GM21717 (cell line): ENCODE results near the gene DEGS2.

Source experiments
- ATAC-seq: cut with Tn5 transposase; IDR thresholded peaks from one replicate; pipeline ENCODE4 v1.9.1; 2021; ENCODE audit warnings: mild to moderate bottlenecking, moderate library complexity; ENCODE audit not compliant: unreplicated experiment

Gene DEGS2

DNA sequence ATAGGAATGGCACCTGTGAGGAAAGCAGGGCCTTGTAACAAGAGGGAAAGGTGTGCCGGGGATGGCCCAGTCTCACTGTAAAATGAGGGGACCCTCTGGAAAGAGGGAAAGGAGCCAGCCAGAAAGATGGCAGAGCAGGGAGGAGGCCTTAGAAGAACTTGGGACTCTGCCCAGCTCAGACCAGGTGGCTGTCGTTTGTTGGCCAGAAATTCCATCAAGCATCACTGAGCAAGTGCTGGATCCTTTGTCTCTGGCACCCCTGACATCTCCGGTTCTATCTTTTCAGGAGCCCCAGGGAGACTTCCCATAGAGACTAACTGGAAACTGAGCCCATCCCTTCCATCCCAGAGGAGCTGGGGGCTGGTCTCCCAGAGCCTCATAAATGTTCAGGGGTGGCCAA is 43.3 kb downstream of the DEGS2 start:
- no peak for ATAC-seq

DNA sequence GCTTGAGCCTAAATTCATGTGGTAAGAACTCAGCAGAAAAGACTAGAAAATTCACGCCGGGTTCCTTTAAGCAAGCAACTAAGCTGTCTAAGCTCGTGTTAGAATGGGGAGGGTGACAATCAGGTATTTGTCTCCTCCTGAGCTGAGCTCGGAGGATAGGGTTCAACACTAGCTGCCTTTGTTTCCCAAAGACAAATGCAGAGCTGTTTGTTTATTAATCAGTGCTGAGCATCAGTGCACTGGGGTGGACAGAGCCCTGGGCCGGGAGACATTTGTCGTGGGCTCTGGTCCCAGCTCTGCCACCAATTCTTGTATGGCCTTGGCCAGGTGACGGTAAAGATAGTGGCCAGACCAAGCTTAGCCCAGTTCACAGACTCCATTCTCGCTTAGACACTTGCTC is 43.7 kb downstream of the DEGS2 start:
- ATAC-seq: no peak

DNA sequence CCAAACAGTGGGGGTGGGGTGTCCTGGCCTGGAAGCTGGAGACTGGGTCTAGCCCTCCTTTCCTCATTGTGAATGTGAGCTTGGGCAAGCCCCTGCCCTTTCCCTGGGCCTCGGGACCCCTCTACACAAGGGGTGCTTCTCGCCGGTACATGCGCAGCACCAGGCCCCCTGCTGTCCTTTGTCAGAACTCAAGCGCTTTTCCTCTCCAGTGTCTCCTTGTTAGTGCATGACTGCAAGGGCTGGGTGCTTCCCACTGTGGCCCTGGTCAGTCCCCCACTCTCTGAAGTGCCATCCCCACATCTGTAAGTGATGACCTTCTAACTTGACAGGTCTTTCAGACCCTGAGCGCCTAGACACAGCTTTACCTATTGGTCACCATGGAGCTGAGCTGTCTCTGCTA is 44.2 kb downstream of the DEGS2 start:
- ATAC-seq: no peak

DNA sequence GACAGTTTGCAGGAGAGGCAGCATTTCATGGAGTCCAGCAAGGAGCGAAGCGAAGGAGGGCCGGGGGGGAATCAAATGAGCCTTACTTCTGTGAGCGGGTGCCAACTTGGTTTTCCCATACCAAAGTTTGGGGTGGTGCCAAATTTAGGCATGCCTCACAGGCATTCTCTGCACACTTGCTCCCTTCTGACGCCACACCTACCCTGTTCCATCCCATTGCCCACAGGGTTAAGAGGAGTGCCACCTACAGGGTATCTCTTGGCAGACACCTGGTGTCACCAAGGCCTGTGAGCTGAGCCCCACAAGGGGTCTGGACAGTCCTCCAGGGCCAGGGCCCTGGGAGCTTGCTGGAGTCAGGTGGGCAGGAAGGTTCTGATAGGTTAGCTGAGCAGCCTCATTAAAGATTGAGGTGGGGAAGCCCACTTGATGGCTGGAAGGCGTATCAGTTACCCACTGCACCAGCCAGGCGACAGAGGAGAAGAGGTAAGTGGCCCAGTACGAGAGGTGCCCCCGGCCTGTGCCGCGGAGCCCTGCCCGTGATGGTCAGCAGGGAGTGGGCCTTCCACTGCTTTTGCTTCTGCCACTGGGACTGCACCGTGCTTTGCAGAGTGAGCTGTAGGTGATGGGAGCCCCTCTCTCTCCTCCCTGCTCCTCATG is 45.2 kb downstream of the DEGS2 start:
- no peak for ATAC-seq

DNA sequence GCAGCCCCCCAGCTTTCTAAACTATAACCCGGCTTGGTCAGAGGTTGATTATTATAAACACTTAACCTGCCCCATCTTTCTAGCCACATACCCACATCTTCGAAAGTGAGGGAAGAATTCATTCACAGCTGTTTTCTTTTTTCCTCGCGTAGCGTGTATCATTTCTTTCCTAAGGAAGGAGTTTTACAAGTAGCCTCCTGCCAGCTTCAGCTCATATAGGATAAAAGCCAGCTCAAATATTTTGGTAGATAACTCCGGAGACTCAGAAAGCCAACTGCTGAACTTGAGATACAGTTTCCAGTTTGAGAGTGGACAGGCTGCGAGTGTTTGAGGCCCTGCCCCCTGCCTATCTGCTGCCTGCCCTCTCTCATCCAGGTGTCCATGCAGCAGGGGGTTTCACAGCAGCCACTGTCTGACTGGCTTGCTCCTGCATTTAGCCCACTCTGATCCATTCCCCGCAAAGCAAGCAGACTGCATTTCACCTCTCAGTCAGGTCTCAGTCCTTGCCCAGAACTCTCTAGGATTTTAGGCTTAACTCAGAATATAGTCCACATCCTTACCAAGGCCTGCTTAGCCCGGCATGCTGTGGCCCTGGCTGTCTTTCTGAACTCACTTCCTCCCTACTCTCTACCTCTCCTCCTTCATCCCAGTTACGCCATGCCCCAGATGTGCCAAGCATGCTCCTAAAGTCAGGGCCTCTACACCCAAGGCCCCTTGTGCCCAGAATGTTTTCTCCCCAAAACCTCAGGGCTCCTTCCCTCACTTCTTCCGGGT is 47.3 kb downstream of the DEGS2 start:
- ATAC-seq: no peak

DNA sequence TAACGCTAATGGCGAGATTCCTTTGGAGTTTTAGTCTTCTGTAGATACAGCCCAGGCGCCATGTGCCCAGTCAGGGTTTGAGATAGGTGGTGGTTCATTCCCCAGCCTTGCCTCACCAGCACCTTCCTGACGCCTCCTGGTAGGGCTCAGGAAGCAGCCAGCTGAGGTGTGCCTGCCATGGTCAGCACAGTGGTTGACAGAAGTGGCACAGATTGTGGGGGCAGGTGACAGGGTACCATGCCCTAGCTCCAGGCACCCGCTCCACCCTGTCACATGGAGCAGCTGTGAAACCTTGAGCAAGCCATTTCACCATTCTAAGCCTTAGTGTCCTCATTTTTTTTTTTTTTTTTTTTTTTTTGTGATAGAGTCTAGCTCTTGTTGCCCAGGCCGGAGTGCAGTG is 48.6 kb downstream of the DEGS2 start:
- ATAC-seq: no peak

DNA sequence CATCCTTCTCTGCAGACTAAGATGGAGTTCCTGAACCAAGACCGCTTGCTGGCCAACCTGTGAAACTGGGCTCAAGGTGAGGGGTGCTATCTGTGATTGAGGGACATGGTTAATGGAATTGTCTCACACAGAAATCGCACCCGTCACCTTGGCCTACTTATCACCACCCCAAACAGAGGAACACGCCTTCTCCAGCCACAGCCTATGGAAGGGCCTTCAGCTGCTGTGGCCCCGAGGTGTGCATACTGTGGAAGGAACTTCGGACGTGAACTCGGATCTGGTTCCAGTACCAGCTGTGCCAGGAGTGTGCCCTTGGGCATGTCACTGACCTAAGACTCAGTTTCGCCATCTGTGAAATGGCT is 49.9 kb downstream of the DEGS2 start:
- ATAC-seq: no peak

DNA sequence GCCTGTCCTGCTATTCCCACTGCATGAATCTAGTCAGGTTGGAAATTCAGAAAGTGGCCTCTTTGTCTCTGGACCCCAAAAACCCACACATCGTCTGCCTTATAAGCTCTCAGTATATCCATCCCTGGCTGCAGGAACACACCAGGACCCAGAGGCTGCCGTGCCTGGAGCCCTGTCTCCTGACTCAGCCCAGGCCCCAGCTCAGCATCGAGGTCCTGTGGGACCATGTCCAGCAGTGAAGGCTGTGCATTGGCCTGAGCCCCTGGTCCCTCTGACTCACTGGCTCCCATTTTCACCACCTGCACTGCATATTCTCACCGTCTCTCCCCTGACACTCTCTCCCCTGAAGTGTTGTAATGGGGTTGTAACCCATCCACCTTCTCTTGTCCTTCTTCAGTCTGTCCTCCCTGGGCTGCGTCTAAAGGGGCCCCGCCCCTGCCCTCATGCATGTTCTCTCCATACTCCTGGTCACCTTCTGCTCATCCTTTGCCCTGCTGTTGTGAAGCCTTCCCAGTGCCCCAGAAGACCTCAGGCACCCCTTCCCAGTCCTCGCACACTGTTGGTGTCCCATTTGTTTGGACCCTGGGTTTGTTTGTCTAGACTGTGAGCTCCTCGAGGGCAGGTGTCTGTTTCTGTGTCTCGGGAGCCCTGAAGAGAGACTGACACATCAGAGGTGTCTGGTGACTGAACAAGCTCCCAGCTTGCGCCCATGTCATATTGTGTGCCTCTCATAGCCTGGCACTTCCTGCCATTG is 50.4 kb downstream of the DEGS2 start:
- ATAC-seq: no peak

DNA sequence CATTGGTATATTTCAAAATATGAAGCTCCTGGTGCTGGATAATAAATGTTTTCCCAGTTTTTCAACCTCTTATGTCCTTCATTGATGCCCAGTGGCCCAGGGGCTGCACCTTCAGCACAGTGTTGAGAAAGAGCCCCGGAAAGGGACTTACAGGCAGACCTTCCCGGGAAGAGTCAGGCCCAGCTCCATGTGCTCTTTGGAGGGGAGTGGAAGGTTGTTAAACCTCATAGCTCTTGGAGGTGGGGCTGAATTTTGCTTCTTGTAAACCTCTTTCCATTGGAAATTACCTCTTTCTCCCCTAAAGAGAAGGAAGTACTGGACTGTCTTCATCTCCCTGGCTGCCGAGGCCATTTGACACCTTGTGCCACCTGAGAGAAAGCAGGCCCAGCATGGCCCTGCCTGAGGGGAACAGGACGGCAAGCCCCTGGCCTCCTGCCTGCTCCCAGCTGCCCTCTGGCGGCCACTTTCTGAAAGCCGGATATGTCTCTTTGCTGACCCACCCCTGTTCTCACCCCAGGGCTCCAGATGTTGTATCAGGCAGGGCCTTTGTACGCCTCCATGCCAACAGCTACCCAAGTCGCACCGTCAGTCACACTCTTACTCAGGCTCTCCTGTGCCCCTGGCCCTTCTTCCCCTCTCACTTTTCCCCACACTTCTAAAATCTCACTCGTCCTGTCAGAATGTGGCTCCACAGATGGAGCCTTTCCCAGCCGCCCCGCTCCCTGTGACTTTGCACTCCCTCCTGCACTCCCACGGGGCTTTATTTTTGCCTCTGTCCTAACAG is 51.2 kb downstream of the DEGS2 start:
- ATAC-seq: peak; percentile 75

DNA sequence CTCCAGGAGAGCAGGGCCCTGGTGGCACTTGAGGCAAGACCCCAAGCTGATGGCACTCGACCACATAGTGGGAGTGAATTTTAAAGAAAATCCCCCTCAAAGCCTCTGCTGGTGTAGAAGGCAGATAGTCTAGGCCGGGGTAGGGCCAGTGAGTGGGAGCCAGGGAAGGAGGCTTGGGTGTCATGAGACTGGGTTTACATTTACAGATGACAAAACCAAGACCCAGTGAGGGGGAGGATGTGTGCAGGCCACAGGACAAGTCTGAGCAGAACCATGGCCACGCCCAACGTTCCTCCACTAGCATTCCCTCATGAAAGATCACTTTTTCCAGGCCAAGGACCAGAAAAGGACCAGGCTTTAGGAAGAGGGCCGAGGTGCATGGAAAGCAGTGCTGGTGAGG is 52.2 kb downstream of the DEGS2 start:
- no peak for ATAC-seq

DNA sequence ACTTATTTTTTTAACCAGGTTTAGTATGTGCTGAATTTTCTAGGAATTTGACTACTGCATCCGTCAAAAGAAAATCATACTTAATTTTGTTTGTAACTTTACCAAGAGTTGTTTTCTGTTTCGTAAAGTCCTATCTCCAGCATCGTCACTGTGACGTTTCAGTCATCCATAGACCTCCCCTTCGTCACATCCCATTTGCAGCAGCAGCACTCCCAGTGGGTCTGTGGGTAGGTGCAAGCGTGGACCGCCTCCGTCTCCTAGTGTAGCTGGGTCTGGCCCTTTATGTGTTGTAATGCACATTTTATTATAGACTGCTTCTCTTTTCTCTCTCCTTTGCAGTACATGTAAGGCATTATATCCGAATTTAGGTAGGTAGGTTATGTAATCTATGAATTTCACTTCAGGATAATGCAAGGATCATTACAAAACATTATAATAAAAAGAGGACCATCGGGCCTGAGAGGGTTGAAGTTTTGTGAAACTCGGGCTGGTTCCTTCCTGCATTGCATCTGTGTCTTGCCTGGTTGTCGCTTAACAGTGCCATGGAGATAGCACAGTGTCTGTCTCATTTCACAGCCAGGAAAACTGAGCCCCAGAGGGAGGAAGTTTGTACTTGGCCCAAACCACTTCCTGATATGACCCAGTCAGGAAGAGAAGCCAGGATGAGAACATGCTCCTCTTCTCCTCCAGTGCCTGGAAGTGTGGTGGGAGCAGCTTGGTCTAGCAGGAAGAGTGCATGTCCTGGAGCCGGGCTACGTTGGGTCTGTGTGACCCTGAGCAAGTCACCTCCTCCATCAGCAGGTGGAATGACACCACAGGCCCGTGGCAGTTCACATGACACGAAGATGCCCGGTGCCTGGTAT is 53.0 kb downstream of the DEGS2 start:
- no peak for ATAC-seq

DNA sequence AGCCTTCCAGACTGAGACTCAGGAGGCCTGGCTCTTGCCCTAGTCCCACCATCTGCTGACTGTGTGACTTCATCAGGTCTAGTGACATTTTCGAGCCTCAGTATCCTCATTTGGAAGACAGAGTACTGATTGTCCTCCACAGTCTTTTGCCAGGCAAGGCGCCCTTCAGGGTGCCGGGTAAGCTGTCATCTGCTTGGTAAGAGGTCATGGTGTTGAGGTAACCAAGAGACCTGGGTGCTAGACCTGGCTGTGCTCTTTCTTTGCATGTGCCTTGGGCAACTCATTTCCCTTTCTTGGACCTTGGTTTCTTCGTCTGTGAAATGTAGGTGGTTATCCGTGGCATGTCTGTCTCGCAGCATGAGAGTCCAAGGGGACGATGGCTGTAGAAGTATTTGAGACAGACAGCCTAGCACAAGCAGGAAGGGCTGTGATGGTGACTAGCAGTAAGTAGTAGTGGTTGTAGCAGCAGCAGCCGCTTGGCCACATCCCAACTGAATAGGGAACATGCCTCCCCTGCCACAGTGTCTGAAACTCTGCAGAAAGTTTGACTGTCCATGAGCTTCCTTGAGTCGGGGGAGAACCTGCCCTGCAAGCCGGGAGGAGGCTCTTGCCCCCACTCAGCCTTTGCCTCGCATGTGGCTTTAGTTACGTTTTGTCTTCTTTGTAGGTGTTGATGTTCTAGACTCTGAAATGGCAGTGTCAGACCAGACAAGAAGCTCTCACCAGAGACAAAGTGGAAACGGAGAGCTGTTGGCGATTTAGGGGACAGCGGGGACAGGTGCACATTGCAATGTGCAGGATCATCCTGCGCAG is 53.9 kb downstream of the DEGS2 start:
- no peak for ATAC-seq

DNA sequence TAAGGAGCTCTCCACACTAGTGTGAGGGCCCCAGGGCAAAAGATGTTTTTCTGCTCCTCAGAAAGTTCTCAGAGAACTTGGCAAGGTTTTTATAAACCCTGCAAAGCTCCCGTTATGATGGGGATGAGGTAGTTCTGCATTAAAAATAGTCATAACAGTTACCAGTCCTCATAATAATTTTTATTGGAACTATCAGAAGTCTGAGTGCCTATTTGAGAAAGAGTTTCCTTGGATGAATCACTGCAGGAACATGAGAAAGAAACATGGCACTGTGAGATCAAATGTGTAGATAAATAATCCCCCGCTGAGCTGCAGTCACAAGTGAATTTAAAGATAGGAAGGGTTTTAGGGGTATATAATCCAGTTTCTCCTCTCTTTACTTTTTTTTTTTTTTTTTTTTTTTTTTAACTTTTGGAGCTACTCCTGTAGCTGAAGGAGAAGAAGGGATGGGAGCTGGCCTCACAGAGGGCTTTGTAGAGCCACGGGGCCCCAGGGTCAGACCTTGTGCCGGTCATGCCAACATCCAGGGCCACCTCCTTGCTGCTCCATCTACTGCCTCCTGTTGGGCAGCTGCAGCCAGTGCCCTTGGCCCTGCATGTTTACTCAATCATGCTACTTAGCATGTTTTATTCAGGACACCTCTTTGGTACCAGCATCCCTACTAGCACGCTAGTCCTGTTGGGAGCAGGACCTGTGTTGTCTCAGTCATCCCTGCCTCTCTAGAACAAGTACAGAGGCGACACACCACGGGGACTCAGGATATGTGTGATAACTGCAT is 54.7 kb downstream of the DEGS2 start:
- no peak for ATAC-seq

DNA sequence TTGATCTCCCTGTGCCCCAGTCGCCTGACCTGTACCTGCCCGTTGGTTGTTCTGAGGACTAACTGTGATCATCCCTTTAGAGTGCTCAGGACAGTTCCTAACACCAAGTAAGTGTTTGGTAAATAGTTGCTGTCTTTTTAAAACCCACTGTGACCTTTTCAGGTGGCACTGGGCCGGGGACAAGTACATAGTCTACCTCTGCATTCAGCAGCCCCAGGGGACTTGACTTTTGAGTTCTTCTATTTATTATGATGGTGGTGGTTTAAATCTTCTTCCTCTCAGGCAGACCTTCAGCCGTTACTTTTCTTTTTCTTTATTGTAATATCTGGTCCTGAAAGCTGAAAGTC is 55.5 kb downstream of the DEGS2 start:
- no peak for ATAC-seq

DNA sequence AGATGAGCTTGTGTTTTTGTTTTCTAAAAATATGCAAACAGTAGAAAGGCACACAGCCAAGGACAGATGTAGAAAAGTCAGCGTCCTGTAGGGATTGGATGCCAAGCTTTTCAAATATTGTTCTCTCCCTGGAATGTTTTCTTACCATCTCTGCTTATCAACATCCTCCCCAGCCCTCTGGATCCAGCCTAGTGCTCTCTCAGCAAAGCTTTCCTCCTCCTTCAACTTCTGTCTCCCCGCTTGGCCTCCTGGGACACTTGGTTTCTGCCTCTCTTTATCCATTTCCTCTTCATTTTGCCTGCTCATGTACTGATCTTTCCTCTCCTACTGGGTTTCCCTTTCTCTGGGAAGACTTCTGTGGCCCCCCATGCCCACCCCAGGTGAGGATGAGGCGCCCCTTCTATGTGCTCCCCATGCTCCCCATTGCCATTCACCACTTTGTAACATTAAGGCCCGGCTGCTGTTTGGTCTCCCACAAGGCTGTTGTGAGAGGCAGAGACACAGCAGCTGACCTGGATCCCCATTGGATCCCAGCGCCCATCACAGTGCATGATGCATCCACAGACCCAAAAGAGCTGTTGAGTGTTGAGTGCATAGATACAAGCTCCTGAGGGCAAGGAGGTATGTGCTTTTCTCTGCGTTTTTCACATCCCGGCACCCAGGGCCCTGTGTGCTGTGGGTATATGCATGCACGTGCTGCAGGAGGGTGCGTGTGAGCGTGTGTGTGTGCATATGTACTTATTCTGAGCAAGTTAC is 56.0 kb downstream of the DEGS2 start:
- no peak for ATAC-seq

DNA sequence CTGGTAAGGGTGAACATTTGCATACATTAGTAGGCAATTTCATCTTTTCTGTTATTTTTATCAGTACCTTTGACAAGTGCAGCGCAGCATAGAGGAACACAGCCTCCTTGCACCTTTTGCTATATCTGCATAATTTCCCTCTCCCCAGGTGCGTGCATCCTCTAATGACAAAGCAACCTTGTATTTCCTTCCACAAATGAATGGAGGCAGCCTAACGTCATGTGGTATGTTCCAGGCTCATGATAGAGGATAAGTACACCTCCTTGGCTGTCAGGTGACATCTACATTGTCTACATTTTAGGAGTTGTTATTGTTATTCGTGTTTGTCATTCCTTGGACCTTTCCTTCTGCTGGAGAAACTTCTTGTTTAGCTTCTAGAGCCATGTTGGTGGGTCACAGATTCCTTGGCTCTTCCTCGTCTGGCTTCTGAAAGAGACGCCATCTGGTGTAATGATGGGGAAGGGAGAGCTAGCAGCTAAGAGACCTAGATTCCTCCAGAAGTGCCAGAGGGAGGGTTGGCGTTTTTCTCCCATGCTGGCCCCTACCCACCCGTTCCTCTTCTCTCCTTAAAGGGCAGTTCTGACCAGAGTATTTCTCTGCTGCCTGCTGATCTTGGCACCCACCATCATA is 57.2 kb downstream of the DEGS2 start:
- no peak for ATAC-seq

DNA sequence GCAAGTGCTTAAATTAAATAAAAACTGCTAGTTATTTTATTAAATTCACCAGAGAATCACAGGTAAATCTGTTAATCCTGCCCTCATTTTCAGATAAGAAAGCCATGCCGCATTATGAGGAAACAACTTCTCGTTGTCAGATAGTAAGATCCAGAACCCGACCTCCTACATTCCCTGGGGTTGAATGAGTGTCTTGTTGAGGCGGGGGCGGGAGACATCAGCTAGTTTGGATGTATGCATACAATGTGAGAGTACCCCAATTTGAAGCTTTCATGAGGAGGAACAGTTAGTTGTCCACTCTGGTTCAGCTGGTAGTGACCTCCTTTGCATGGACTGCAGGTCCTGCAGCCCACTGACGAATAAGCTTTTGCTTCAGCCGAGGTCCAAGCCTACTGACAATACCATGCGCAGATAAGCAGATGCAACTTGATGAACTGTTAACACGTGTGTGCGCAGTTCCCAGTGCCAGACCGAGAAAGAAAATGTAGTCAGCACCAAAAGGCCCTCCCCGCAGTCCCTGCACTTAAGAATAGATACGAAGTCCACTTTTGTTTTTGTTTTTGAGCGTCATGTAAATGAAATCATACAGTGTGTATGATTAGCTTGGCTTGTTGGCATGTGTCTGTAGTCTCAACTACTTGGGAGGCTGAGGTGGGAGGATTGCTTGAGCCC is 59.3 kb downstream of the DEGS2 start:
- ATAC-seq: no peak
